Bronchial smooth muscle cell (primary cell): ENCODE measurements around the gene ATP8B2. TPM values are rescaled to one million over a fixed set of nuclear protein-coding genes. Genes with fewer than 3 reads are reported as not detected.

ENCODE experiments used
- total RNA-seq: library from RNA; depleted of rRNA; stranded (reverse); fragments of >200 nt; gene quantifications from 2 replicates; pipeline ENCODE4 v1.2.1, GENCODE V29; 2014

Gene ATP8B2, protein sequence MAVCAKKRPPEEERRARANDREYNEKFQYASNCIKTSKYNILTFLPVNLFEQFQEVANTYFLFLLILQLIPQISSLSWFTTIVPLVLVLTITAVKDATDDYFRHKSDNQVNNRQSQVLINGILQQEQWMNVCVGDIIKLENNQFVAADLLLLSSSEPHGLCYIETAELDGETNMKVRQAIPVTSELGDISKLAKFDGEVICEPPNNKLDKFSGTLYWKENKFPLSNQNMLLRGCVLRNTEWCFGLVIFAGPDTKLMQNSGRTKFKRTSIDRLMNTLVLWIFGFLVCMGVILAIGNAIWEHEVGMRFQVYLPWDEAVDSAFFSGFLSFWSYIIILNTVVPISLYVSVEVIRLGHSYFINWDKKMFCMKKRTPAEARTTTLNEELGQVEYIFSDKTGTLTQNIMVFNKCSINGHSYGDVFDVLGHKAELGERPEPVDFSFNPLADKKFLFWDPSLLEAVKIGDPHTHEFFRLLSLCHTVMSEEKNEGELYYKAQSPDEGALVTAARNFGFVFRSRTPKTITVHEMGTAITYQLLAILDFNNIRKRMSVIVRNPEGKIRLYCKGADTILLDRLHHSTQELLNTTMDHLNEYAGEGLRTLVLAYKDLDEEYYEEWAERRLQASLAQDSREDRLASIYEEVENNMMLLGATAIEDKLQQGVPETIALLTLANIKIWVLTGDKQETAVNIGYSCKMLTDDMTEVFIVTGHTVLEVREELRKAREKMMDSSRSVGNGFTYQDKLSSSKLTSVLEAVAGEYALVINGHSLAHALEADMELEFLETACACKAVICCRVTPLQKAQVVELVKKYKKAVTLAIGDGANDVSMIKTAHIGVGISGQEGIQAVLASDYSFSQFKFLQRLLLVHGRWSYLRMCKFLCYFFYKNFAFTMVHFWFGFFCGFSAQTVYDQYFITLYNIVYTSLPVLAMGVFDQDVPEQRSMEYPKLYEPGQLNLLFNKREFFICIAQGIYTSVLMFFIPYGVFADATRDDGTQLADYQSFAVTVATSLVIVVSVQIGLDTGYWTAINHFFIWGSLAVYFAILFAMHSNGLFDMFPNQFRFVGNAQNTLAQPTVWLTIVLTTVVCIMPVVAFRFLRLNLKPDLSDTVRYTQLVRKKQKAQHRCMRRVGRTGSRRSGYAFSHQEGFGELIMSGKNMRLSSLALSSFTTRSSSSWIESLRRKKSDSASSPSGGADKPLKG
- total RNA-seq, result 205 and 252 TPM in 2 replicates

DNA sequence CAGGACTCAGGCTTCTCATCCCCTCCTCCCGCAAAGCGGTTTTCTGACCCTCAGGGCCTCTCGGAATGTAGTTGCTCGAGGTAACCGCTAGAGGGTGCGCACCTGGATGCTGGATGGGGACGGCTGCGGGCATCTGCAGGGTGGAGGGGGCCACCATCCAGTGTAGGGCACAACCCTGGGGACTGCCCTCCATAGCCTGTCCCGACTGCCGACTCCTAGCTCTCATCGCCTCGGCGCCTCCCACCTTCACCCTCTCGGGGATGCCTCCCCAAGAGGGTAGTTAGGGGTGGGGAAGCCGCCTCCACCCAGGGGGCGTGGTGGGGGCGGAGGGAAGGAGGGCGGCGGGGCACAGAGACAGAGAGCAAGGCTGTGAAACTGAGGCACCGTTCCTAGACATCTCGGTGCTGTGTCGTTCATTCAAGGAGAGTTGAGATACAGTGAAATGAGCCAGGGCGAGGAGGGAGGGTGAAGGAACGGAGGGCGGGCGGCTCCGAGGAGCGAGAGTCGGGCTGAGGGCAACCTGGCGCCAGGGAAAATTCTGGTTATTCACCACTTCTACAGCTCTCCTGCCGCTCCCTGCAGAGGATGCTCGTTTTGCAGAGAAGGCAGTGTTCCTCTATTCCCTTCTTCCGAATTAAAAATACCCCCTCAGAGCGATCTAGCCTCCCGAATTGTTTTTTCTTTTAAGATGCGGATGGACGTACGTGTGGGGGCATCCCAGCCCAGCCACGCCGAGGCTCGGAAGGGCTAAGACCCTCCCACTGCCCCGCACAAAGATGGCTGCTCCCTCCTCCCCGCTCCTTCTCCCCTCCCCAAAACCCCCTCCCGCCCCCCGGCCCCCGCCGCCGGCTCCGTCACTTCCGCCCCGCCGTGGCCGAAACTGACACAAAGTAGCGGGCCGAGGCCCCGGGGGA, at the start of gene ATP8B2:
Gene ATP8B2 (plus strand): TSS at position 857 of the 914 bp plus-strand sequence. CDS start 2,617 bp downstream, outside the sequence.

DNA sequence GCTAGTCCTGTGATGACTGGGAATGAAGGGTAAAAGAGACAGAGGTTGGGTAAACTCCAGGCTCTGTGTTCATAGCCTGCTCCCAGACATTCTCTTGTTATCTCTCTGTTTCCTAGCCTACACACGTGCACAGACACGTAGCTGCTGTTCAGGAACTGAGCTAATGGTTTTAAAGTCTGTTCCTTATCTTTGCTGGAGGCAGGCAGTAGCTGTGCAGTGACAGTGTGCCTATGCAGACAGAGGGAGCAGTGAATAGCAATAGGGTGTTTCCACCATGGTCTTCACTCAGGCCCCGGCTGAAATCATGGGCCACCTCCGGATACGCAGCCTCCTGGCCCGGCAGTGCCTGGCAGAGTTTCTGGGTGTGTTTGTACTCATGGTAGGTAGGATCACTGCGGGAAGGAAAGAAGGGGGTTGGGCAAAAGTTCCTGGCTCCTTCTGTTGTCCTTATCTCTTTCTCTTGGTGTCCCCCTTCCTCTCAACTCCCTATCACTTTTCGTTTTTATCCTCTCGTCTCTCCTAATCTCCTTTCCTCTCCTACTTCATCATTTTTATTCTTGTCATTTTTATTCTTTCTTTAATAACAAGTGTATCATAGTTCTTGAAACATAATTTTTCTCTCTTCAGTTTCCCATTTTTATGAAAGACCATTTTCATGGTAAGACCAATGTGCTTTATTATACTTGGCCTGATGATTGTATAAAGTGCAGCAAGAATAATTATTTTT, 4.3 kb upstream of the ATP8B2 start, which contains the start of gene AQP10:
Gene AQP10 (plus strand): TSS at position 212 of the 727 bp plus-strand sequence. CDS start 63 bp downstream, at position 275.

Other genes with a start within 250 kb of the ATP8B2 start
- under 0.01 and 0.17 TPM in 2 replicates for gene NUP210L, start 170.5 kb upstream of the ATP8B2 start, total RNA-seq
- 325 and 341 TPM in 2 replicates for gene TPM3, start 133.4 kb upstream of the ATP8B2 start, total RNA-seq
- not detected in 2 replicates for gene CFAP141, start 119.2 kb upstream of the ATP8B2 start, total RNA-seq
- gene UBAP2L, start 104.6 kb upstream of the ATP8B2 start, total RNA-seq, result 49.8 TPM in 2 replicates
- 69.2 and 82.4 TPM in 2 replicates for gene HAX1, start 52.9 kb upstream of the ATP8B2 start, total RNA-seq
- gene AQP10, start 4.4 kb upstream of the ATP8B2 start, total RNA-seq, result not detected in 2 replicates
- 7.3 and 15.9 TPM in 2 replicates for gene IL6R, start 79.8 kb downstream of the ATP8B2 start, total RNA-seq
- under 0.01 TPM in 1 of 2 replicates, not detected in the other for gene TDRD10, start 176.7 kb downstream of the ATP8B2 start, total RNA-seq
- gene SHE, start 176.9 kb downstream of the ATP8B2 start, total RNA-seq, result under 0.01 TPM in 2 replicates
- gene UBE2Q1, start 233.1 kb downstream of the ATP8B2 start, total RNA-seq, result 20.3 and 25.5 TPM in 2 replicates
- under 0.01 TPM in 1 of 2 replicates, not detected in the other for gene CHRNB2, start 242.3 kb downstream of the ATP8B2 start, total RNA-seq